HG03378 (cell line): ENCODE results near the gene BMP8B.

ENCODE experiments used
- ATAC-seq: cut with Tn5 transposase; IDR thresholded peaks from one replicate; pipeline ENCODE4 v1.9.1; 2021; ENCODE audit warnings: mild to moderate bottlenecking, moderate library complexity; ENCODE audit not compliant: unreplicated experiment

BMP8B gene

DNA sequence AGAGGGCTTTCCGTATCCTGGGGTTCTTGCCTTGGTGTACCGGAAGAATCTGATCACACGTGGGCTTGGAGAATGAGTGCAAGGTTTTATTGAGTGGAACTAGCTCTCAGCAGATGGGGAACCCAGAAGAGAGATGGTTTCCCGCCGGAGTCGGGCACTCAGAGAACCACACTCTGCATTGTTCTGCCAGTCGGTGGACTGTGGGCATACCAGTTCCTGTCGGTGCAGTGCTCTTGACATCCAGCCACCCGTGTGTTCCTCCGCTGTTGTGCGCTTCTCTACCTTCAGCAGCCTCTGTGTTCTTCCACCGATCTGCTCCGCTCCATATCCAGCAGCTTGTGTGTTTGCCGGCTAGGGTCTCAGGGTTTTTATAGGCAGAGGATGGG, 60.7 kb downstream of the BMP8B start:
- ATAC-seq = no peak

DNA sequence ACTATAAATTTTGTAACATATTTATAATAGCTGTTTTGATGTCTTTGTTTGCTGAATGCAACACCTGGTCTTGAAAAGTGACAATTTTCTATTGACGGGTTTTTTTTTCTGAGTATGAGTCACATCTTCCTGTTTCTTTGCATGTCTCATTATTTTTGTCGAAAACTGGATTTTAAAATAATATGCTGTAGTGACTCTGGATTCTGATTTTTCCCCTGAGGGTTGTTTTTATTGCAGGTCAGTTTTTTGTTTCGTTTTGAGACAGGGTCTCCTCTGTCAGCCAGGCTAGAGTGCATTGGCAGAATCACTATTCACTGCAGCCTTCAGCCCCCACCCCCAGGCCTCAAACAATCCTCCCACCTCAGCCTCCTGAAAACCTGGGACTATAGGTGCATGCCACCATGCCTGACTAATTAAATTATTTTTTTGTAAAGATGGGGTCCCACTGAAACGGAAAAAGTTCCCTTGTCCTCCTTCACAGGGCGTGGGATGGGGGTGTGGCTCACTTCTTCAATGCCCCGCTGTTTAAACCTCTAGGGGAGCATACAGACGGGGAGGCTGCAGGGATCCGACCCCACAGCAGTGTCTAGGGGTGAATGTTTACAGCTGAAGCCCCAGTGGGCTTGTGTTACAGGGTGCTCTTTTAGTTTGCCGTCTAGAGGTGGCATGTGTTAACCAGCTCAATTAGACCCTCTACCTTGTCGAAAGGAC, 61.3 kb downstream of the BMP8B start:
- no peak for ATAC-seq

- no peak for ATAC-seq
Observed at GRCh38 chr1:39726600-39726999, 62.1 kb downstream of the BMP8B start.

GRCh38 chr1:39722495-39722894, 66.2 kb downstream of the BMP8B start:
- no peak for ATAC-seq

DNA sequence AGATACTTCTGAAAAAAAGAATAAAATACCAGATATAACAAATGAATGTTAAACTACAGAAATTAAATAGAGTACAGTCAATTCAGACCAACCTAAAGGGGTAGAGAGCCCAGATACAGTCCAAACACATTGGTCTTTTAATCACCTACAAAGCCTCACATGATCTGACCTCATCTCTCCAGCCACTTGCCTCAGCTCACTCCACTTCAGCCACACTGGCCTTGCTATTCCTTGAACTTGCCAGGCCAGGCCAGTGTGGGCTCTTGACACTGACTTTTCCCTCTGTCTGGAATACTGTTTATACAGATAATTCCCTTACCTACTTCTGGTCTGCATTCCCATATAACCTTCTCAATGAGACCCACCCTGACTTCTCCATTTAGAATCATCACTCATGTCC, 67.0 kb downstream of the BMP8B start:
- no peak for ATAC-seq

- no peak for ATAC-seq
Observed at GRCh38 chr1:39720094-39720999, 68.3 kb downstream of the BMP8B start.

- ATAC-seq = no peak
Observed at GRCh38 chr1:39717809-39718208, 70.9 kb downstream of the BMP8B start.

DNA sequence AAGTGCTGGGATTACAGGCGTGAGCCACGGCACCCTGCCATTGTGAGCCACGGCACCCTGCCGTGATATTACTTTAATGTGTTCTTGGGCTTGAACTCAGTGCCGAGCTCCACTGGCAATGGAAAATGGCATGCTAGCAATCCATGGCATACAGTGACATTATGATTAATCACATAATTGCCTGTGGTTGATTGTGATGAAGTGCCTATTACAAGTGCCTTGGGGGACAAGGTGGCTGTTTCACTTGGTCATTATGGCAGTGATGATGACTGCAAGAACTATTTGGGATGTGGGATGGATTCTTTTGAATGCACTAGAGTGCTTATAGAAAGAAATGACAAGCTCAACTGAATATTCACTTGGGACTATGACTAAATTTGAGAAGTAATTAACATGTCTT, 75.1 kb downstream of the BMP8B start:
- ATAC-seq = no peak

- no peak for ATAC-seq
Observed at GRCh38 chr1:39711966-39712340, 76.7 kb downstream of the BMP8B start.

DNA sequence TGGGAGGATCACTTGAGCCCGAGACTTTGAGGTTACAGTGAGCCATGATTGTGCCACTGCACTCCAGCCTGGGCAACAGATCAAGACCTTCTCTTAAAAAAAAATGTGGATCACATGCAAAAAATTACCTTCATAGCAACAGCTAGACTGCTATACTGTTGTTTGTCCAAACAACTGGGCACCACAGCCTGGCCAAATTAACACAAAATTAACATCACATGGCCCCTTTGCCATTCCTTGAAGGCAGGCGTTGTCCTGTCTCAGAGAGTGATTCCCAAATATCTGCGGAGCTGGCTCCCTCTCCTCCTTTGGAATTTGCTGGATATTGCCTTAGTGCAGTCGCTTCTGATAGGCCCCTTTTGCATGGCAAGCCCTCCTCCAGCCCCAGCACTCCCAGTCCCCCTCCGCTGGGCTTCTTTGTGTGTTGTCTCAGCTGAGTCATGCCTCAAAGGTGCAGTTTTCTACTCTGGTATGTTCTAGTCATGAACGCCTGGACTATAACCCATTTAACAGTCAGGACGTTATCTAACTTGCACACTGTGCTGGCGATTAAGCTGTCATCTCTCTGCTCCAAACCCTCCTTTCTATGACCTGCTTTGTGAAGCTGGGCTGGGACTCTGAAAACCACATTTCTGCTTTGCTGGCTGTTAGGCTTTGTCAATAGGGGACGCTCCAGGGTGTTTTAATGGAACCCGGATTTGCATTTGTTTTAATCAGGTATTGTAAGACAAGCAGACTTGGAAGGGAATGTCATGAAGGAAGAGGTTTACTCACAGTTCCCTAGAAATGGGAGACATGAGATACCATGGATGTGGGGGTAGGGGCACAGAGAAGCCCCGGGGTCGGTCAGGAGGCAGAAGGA, 77.3 kb downstream of the BMP8B start:
- ATAC-seq = no peak

- ATAC-seq = no peak
Observed at GRCh38 chr1:39707506-39707905, 81.2 kb downstream of the BMP8B start.
